Panc1 (cell line): Measurements from ENCODE around the gene ROPN1L.
A peak's percentile ranks its signal among the peaks of the same experiment; 100 is the strongest.

ENCODE experiments used
- CTCF ChIP-seq: fragments of 450-650 bp; IDR thresholded peaks from 2 replicates; pipeline ENCODE4 v1.5.1; 2017; ENCODE audit warnings: mild to moderate bottlenecking
- REST ChIP-seq, 2 experiments: IDR thresholded peaks; 2 replicates each; pipeline ENCODE4 v1.6.1; 2011 to 2012; ENCODE audit warnings: low read depth in 2 of 2, control low read depth in 1 of 2, low read length in 1 of 2, mild to moderate bottlenecking in 1 of 2, moderate library complexity in 1 of 2; ENCODE audit not compliant: insufficient read depth in 1 of 2
- TCF7L2 ChIP-seq: IDR thresholded peaks from 2 replicates; pipeline ENCODE4 v1.6.1; 2011; ENCODE audit warnings: mild to moderate bottlenecking, low read depth, low read length, inconsistent platforms

- TF ChIP-seq TCF7L2 (0 out of 2 replicates have a peak, but pooled peaks have one; percentile 29), REST (IDR thresholded peaks at IDR 0.05; ENCODE audit: insufficient read depth in 1 of 2, low read depth in 2 of 2, low read length in 1 of 2) (no peak), CTCF (no peak; the same call in 1 of the 2 replicates)
Measured at GRCh38 chr5:10457682-10458574, 16.2 kb downstream of the ROPN1L start.
